ENCODE data around the gene PHLPP1.

DNA sequence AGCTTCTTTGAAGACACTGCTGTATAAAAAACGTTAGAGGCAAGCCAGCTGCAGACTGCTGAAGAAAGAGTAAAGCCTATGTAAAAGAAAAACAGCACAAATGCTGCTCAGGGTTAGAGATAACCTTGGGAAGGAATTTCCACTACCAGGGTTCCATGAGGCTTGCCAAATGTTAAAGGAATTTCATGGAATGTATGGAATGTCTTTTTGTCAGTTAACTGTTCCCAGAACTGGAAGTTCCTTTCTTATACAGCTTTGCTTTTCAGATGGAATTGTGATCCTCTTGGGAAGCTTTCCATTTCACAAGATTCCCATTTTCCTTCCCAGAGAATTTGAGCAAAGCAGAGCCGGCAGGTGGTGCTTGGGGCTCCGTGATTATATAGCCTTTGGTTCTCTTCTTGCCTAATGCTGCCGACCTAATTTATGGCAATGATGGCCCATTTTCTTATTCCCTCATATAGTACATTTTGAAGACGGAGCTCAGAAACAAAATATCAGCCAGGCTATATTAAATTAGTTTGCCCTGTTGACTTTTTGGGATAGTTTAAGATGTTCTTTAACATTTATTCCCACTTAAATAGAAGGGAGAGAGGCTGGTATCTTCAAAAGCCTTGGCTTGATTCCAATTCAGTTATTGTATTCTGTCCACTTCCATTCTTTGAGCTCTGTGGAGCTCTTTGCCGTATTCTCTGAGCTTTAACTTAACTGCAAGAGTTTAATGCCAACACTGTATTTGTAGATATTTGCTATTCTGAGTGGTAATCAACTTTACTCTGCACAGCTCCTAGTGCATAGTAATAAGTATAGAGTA, 162.3 kb downstream of the PHLPP1 start:
- TF ChIP-seq, protein P1, sequence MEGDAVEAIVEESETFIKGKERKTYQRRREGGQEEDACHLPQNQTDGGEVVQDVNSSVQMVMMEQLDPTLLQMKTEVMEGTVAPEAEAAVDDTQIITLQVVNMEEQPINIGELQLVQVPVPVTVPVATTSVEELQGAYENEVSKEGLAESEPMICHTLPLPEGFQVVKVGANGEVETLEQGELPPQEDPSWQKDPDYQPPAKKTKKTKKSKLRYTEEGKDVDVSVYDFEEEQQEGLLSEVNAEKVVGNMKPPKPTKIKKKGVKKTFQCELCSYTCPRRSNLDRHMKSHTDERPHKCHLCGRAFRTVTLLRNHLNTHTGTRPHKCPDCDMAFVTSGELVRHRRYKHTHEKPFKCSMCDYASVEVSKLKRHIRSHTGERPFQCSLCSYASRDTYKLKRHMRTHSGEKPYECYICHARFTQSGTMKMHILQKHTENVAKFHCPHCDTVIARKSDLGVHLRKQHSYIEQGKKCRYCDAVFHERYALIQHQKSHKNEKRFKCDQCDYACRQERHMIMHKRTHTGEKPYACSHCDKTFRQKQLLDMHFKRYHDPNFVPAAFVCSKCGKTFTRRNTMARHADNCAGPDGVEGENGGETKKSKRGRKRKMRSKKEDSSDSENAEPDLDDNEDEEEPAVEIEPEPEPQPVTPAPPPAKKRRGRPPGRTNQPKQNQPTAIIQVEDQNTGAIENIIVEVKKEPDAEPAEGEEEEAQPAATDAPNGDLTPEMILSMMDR (IDR thresholded peaks at IDR 0.05 in 8 of 11, conservative IDR thresholded peaks at IDR 0.05 in 3 of 11) = no peak
- no peak for TF ChIP-seq POLR2A (IDR thresholded peaks at IDR 0.05)
- TF ChIP-seq POLR2AphosphoS5 (IDR thresholded peaks at IDR 0.05) = no peak

Measured in spleen (tissue), 7 donors.